GM12873 (cell line): ENCODE measurements around the gene ASCC3.

ENCODE experiments used
- CTCF ChIP-seq: IDR thresholded peaks from 2 replicates; pipeline ENCODE4 v1.5.1; 2012; ENCODE audit warnings: low read depth, mild to moderate bottlenecking, moderate library complexity, low read length, control low read depth; ENCODE audit not compliant: insufficient read depth; ENCODE audit errors: missing control alignments

ASCC3 gene

GRCh38 chr6:100618351-100618671 lies 262.8 kb downstream of the ASCC3 start:
- no peak for TF ChIP-seq CTCF

GRCh38 chr6:100617633-100618350 lies 263.3 kb downstream of the ASCC3 start:
- no peak for TF ChIP-seq CTCF

GRCh38 chr6:100614933-100615332 lies 266.2 kb downstream of the ASCC3 start:
- TF ChIP-seq CTCF, result no peak

- no peak for TF ChIP-seq CTCF
Measured at GRCh38 chr6:100614386-100614785, 266.7 kb downstream of the ASCC3 start.

- TF ChIP-seq CTCF, result no peak
Measured at GRCh38 chr6:100613656-100614055, 267.5 kb downstream of the ASCC3 start.

GRCh38 chr6:100612094-100612493 lies 269.0 kb downstream of the ASCC3 start:
- TF ChIP-seq CTCF, result no peak

GRCh38 chr6:100599088-100599770 lies 281.9 kb downstream of the ASCC3 start:
- no peak for TF ChIP-seq CTCF
